HG03060 (cell line): ENCODE measurements around the gene MBD3L5.
"Not testable (repeated sequence)": the region's sequence is repeated elsewhere in the genome, so short reads cannot be mapped to it uniquely, and the experiment has no call there.

ENCODE experiments used
- ATAC-seq: cut with Tn5 transposase; IDR thresholded peaks from one replicate; pipeline ENCODE4 v1.9.1; 2021; ENCODE audit warnings: low read depth, moderate number of reproducible peaks; ENCODE audit not compliant: unreplicated experiment

Gene MBD3L5

DNA sequence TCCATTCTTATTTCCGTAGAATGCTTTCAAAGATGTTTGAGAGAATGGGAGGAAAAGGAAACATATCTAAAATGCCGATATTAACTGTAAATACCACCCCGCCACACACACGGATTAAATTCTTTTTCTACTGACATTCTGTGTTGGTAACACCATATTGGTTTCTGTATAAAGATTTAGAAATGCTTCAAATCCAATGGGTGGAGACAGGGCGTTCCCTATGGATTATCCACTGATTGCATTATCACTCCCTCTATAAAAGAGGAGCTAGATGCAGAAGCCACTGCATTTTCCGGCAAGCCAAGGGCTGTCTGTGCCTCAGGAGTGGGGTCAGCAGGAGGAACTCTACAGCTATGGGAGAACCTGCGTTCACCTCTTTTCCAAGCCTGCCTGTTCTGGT, 18.6 kb downstream of the MBD3L5 start, which contains the start of gene MBD3L2:
TSS of gene MBD3L2 (plus strand) at position 301 of the 400 bp plus-strand sequence. CDS start at position 354, 53 bp downstream.
- ATAC-seq, result not testable (repeated sequence)

DNA sequence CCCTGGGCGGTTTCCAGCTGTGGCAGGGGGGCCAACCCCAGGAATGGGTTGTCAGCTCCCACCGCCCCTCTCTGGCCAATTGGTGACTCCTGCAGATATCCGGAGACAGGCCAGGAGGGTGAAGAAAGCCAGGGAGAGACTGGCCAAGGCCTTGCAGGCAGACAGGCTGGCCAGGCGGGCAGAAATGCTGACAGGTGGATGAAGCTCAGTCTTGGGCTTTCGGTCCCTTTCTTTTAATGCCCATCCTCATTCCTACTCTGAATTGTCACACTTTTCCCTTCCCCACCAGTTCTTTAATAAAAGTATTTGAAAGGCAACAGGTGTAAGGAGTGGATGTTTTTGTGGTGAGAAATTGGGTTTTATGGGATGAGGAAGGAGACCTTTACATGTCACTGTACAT, 21.0 kb downstream of the MBD3L5 start:
- ATAC-seq, result not testable (repeated sequence)

DNA sequence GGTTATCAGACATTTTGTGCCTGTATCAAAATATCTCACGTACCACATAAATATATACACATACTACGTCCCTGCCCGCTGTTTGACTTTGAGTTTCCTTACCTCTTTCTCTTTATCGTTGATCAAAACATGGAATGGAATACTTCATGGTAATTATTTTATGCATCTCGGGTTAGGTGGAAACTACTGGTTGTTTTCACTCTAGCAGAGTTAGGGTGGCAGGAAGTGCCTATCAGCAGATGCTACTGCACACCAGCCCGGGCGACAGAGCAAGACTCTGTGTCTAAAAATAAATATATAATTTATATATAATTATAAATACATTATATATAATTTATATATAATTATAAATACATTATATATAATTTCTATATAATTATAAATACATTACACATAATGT, 22.5 kb downstream of the MBD3L5 start:
- ATAC-seq, result not testable (repeated sequence)

DNA sequence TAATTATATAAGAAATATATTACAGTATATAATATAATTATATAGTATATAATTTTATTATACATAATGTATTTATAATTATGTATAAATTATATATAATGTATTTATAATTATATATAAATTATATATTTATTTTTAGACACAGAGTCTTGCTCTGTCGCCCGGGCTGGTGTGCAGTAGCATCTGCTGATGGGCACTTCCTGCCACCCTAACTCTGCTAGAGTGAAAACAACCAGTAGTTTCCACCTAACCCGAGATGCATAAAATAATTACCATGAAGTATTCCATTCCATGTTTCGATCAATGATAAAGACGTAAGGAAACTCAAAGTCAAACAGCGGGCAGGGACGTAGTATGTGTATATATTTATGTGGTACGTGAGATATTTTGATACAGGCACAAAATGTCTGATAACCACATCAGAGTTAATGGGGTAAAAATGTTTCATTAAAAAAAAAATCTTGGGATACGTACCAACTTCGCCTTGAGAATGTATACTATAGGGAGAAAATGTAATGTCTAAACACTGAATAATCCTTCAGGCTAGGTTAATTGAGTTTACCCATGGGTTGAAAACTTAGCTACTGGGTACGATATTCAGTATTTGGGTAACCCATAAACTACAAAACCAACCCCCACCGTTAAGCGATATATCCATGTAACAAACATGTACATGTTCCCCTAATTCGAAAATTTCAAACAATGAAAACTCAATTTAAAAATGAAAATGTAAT, 24.4 kb downstream of the MBD3L5 start:
- not testable (repeated sequence) for ATAC-seq

DNA sequence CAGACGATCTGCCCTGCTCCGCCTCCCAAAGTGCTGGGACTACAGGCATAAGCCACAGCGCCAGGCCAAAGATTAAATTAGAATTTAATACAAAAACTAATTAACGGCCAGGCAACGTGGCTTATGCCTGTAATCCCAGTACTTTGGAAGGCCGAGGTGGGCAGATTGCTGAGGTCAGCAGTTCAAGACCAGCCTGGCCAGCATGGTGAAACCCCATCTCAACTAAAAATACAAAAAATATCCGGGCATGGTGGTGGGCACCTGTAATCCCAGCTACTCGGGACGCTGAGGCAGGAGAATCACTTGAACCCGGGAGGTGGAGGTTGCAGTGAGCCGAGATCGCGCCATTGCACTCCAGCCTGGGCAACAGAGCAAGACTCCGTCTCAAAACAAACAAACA, 25.3 kb downstream of the MBD3L5 start:
- not testable (repeated sequence) for ATAC-seq

DNA sequence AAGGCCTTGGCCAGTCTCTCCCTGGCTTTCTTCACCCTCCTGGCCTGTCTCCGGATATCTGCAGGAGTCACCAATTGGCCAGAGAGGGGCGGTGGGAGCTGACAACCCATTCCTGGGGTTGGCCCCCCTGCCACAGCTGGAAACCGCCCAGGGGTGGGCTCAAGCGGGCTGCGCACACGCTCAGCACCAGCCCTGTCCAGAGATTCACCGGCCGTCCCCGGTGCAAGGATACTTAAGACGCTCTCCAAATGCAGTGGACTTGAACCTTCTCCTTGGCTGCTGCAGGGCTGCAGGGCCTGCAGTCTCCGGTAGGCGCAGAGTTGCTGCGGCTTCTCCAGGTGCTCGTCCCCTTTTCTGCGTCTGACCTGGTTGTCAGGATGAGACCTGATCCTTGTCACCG, 26.0 kb downstream of the MBD3L5 start:
- not testable (repeated sequence) for ATAC-seq

DNA sequence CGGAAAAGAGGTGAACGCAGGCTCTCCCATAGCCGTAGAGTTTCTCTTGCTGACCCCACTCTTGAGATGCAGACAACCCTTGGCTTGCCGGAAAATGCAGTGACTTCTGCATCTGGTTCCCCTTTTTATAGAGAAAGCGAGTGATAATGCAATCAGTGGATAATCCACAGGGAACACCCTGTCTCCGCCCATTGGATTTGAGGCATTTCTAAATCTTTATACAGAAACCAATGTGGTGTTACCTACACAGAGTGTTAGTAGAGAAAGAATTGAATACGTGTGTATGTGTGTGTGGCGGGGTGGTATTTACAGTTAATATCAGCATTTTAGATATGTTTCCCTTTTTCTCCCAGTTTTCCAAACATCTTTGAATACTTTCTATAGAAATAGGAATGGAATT, 28.2 kb downstream of the MBD3L5 start, which contains the start of gene MBD3L3:
TSS of gene MBD3L3 (minus strand) at position 101 of the 400 bp plus-strand sequence. CDS start at position 30, 71 bp downstream.
- ATAC-seq, result not testable (repeated sequence)

DNA sequence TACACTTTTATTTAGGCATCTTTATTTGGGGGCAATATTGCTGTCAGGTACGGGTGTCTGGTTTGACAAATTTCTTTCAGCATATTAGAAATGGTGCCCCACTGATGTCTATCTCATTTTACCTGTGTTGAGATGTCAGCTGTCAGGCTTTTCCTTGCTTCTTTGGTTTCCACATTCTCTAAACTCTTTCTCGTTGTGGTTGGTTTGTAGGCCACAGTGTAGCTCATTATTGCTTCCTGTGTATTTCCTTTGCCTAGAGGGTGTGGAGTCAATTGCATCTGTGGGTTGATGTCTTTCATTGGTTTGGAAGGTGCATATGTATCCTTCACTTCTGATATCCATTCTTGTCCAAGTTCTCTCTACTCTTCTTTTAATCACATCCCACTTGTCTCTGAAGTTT, 29.6 kb downstream of the MBD3L5 start:
- ATAC-seq, result not testable (repeated sequence)

DNA sequence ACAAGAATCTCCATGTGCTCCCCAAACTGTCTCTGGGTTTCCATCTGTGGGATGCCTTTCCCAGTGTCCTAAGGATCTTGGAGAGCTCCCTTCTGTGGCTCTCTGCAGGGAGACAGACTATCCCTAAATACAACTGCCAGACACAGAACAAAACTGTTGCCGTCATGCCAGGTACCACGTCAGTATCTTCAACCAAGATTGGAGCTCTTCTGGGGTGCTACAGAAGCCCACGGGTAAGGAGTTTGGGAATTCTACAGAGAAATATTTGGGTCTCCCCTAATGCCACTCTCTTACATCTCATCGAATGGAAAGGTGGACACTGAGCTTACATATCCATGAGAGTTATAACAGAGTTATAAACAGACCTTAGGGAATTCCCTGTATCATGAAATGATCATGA, 33.0 kb downstream of the MBD3L5 start:
- no peak for ATAC-seq

DNA sequence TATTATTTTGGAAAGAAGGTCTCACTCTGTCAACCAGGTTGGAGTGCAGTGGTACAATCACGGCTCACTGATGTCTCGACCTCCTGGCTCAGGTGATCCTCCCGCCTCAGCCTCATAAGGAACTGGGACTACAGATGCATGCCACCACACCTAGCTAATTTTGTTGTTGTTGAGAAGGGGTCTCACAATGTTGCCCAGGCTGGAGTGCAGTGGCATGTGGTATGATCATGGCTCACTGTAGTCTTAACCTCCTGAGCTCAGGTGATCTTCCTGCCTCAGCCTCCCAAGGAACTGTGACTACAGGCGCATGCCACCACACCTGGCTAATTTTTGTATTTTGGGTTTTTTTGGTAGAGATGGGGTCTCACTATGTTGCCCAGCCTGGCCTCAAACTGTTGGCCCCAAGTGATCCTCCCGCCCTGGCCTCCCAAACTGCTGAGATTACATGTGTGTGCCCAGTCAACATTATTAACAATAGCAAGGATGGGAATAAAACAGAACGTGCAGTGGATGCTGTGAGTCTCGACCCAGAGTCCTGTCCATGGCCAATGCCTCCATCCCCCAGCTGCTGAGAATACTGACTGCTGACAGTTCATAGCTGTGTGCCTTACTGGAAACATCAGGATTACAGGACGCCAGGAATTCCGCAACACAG, 33.5 kb downstream of the MBD3L5 start:
- no peak for ATAC-seq

DNA sequence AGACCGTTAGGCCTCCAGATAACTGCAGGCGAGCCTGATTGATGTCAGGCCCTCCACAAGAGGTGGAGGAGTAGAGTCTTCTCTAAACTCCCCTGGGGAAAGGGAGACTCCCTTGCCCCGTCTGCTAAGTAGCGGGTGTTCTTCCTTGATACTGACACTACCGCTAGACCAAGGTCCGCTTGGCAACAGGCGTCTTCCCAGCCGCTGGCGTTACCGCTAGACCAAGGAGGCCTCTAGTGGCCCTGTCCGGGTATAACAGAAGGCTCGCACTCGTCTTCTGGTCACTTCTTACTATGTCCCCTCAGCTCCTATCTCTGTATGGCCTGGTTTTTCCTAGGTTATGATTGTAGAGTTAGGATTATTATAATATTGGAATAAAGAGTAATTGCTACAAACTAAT, 36.7 kb downstream of the MBD3L5 start:
- ATAC-seq, result not testable (repeated sequence)

DNA sequence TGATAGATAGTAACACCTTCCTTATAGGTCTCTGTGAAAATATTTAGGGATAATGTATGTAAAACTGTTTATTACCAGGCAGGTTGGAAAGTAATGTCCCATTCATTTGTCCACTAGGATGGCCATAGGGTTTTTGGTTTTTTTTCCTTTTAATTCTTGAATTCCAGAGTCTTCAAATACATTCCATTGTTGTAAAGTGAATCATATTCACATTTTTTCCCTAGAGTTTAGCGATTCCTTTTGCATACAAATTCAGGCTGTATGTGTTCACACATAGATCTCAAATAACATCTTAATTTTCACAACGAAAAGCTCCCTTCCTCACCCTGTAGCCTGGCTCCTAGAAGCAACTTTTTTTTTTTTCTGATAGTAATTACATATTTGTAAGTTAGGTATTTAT, 37.3 kb downstream of the MBD3L5 start:
- ATAC-seq, result no peak

DNA sequence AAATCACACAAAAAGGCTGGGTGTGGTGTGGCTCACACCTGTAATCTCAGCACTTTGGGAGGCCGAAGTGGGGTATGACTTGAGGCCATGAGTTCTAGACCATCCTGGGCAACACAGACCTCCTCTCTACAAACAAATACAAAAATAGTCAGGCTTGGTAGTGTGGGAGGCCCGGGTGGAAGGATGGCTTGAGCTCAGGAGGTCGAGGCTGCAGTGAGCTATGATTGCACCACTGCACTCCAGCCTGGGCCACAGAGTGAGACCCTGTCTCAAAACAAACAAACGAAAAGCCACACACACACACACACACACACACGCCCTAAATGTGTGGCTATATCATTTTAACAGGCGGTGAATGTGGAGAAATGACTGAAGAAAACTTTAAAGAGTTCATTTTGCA, 38.2 kb downstream of the MBD3L5 start:
- no peak for ATAC-seq

DNA sequence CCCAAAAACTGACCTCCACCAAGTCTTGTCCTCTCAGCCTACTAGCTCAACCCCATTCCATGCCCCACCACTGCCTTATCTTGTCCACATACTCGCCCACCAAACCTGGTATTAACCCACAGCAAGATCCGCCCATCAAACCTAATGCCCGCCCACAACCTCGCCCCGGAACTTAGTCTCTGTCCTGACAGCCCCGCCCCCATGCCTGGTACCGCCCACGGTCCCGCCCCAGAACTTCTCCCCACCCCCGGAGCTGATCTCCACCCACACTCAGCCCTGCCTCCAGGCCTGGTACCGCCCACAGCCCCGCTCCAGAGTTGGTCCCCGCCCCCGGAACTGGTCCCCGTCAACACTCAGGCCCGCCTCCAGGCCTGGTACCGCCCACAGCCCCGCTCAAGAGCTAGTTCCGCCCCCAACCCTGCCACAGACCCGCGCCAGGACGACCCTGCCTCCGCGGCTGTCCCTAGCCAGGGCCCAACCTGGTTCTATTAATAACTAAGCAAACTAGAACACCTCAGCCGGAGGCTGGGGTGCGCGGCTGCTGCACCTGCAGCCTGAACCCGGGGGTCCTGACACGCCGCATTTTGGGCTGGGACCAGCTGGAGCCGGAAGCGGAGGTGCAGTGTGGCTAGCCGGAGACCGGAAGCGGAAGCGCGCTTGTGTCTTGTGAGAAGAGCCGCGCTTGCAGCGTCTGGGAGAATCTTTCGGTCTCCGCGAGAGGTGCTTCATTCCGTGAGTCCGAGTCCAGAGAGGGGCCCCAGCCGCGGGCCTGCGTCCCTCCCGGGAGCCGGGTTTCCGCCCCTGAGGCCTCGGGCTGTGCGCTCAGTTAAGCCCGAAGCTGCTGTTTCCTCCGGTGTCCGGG, 38.9 kb downstream of the MBD3L5 start, which contains the start of gene ZNF557:
TSS of gene ZNF557 (plus strand) at position 662 of the 862 bp plus-strand sequence. CDS start 5,372 bp downstream, outside the sequence.
- ATAC-seq, result peak; percentile 47

DNA sequence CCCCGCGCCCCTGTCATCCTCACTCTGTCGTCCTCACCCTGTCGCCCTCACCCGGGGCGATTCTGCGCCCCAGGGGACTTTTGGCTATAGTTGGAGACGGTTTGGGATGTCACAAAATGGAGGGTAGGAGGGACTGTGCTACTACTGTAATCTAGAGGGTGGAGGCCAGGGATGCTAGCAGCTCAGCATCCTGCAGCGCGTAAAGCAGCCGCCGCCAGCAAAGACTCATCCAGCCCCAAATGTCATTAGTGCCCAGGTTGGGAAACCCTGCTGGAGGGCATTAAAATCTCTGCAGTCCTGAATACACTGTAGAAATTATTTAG, 39.5 kb downstream of the MBD3L5 start:
- ATAC-seq, result peak; percentile 9

DNA sequence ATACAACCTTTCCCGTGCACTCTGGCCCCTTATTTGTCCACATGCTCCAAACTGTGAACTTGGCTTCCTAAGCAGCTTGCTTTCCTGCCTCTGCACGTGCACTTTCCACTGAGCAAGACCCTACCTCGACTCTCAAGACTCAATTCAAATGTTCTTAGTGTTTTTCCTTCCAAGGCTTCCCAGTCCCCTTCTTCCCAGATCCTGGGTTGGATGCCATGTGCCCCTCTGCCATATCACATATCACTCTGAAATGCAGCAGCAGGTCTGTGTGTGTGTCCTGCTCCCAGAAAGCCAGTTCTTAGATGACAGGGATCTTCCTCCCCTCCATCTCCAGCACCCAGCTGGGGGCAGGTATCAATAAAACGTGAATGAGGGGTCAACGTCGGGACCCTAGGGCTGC, 42.2 kb downstream of the MBD3L5 start:
- no peak for ATAC-seq

DNA sequence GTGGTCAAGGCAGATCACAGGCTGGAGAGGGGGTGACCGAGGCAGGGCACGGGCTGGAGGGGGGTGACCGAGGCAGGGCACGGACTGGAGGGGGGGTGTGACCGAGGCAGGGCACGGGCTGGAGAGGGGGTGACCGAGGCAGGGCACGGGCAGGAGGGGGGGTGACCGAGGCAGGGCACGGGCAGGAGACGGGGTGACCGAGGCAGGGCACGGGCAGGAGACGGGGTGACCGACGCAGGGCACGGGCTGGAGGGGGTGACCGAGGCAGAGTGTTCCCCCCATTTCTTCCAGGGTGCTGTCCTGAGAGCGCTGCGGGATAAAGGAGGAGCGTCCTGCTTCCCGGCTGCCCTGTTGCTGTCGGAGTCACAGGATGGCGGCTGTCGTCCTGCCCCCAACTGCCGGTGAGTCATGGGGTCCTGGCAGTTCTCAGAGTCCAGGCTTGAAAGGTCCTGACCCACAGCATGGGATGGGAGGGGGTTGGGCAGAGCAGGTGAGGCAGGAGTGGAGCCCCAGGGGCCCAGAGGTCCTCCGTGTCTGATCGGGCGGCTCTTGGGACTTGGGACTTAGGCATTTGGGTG, 44.4 kb downstream of the MBD3L5 start:
- no peak for ATAC-seq

DNA sequence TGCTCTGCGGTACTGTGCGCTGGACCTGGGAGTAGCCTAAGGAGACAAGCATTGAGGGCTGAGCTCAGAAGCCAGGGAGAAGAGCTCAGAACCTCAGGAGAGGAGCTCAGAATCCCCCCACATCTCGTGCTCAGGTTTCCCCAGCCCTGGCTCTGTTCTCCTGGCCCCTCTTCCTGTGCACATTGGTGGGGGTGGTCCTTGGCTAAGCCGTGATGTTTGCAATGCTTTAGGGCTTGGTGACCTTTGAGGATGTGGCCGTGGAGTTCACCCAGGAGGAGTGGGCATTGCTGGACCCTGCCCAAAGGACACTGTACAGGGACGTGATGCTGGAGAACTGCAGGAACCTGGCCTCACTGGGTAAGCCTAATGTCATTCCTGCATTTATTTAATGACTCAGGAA, 45.8 kb downstream of the MBD3L5 start:
- ATAC-seq, result no peak

DNA sequence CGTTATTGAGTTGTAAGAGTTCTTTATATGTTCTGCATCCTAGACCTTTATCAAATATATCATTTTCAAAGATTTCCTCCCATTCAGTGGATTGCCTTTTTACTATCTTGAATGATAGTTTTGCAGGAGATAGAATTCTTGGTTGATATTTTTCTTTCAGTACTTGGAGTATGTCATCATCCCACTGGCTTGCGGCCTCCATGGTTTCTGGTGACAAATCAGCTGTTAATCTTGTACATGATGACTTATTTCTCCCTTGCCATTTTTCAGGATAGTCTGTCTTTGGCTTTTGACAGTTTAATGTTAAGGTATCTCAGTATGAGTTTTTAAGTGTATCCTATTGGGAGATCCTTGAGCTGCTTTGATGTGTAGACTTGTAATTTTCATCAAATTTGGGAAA, 47.6 kb downstream of the MBD3L5 start:
- no peak for ATAC-seq
